ENCODE results near the gene UBA5.

DNA sequence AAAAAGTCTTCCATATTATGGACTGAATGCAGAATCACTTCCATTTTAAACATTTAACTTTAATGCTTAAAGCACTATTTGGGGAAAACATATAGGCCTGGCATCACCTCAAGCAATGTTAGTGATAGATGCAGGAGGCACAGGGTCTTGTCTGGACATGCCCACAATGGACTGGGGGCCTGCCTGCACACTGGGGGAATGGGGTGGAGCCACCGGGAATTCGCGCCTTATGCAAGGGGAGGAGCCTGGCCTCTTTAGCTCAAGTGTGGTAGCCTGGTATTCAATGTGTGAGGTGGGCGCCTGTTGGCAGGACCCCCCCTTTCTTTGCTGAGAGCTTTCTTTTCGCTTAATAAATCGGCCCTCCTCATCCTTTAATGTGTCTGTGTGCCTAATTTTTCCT is 33.2 kb upstream of the UBA5 start:
- TF ChIP-seq, protein P1, sequence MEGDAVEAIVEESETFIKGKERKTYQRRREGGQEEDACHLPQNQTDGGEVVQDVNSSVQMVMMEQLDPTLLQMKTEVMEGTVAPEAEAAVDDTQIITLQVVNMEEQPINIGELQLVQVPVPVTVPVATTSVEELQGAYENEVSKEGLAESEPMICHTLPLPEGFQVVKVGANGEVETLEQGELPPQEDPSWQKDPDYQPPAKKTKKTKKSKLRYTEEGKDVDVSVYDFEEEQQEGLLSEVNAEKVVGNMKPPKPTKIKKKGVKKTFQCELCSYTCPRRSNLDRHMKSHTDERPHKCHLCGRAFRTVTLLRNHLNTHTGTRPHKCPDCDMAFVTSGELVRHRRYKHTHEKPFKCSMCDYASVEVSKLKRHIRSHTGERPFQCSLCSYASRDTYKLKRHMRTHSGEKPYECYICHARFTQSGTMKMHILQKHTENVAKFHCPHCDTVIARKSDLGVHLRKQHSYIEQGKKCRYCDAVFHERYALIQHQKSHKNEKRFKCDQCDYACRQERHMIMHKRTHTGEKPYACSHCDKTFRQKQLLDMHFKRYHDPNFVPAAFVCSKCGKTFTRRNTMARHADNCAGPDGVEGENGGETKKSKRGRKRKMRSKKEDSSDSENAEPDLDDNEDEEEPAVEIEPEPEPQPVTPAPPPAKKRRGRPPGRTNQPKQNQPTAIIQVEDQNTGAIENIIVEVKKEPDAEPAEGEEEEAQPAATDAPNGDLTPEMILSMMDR (IDR thresholded peaks at IDR 0.05) = no peak
- TF ChIP-seq POLR2A (IDR thresholded peaks at IDR 0.05) (no peak), EP300 (IDR thresholded peaks at IDR 0.05) (no peak), POLR2AphosphoS5 (IDR thresholded peaks at IDR 0.05) (no peak)
